GM18870 (cell line): ENCODE data around the gene UPK3A.
"Not testable (repeated sequence)": the region's sequence is repeated elsewhere in the genome, so short reads cannot be mapped to it uniquely, and the experiment has no call there.

Experiments
- ATAC-seq: cut with Tn5 transposase; IDR thresholded peaks from one replicate; pipeline ENCODE4 v1.9.1; 2021; ENCODE audit warnings: moderate library complexity; ENCODE audit not compliant: unreplicated experiment

Gene UPK3A

DNA sequence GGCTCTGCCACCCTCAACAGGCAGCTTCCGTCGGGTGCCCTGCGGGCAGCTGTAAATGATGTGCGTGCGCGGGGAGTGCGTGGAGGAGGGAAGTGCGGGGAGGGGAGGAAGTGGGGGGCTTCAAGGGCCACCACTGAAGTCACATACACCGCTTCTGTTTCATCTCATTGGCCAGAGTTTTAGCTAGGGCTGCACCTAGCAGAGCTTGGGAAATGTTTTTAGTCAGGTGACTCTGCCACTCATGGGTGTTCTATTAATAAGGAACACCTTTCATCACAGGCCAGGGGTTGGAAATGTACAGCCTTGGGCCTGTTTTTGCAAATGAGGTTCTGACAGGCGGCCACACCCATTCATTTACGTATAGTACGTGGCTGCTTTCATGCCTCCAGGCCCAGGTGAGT lies 39.6 kb downstream of the UPK3A start:
- ATAC-seq: no peak

DNA sequence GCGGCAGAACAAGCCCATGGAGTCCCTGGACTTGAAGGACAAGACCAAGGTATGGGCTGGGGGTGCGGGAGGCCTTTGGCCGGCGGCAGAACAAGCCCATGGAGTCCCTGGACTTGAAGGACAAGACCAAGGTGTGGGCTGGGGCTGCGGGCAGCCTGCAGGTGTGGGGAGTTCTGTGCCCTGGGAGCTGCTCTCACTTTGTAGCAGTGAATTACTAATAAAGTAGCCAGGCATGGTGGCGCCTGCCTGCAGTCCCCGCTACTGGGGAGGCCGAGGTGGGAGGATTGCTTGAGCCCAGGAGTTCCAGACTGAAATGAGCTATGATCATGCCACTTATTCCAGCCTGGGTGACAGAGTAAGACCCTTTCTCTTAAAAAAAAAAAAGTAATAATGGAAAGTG lies 43.5 kb downstream of the UPK3A start:
- not testable (repeated sequence) for ATAC-seq

DNA sequence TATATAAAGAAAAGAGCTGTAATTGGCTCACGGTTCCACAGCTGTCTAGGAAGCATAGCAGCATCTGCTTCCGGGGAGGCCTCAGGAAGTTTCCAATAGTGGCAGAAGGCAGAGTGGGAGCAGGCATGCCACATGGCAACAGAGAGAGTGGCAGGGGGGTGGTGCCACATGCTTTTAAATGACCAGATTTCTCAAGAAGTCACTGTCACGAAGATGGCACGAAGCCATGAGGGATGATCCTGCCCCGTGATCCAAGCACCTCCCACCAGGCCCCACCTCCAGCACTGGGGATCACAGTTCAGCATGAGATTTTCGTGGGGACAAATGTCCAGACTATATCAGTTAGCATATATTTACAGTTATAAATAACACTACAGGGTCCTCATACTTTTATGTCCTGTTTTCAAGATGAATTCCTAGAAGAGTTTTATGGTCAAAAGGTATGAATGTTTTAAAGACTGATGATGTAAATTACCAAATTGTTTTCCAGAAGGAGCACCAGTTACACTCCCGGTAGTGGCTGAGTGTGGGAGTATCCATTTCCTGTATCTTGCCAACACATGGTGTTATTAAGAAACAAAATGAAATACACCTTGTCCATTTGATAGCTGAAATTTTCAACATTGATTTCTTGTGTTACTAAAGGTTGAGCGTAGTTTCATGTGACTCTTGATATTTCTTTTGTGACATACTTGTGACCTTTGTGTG lies 44.2 kb downstream of the UPK3A start:
- ATAC-seq: no peak

DNA sequence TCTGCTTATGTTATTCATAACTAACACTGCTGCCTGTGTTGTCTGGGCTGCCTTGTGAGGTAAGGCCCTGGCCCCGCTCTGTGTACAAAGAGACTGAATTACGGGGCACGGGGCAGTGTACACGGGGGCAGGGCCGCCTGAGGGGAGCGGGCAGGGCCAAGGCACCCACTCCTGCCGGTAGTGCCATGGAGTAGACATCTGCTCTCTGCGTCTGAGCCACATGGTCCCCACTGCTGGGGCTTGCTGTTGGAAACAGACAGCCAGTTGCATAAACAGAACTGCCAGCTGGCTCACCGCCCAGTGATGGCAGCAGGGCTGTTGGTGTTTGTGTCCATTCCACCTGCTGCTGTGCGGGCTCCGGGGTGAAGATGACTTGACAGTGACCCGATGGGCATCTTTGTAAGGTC lies 44.8 kb downstream of the UPK3A start:
- no peak for ATAC-seq

DNA sequence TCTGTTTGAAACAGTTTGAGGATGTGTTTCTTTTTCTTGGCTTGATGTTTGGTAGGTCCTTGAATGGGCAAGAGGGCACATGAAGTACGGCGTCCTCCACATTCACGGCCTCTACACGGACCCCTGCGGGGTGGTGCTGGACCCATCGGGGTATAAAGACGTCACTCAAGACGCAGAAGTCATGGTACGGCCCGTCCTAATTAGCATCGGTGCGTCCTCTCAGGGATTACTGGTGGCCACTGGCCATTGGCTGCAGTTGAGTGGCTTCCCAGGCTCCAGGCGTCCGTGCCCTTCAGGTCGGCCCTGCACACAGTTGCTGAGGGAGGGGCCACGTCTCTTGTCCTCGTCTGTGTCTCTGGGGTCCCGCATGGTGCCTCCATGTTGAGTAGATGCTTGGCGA lies 45.8 kb downstream of the UPK3A start:
- no peak for ATAC-seq

DNA sequence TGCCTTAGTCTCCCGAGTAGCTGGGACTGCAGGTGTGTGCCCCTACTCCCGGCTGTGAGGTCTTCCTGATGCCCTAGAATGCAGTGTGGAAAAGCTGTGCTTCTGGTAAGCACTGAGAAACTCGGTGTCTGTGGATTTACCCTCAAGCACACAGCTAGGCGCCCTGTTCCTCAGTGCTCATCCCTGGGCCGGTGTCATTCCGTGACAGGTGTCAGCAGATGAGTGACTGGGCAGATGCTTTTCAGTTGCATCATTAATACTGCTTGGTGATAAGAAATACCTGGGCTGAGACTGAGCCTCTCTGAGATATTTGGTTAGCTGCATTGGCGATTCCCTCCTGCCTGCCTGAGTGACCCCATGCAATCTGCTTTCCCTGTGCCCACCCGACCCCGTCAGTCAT lies 46.7 kb downstream of the UPK3A start:
- no peak for ATAC-seq

DNA sequence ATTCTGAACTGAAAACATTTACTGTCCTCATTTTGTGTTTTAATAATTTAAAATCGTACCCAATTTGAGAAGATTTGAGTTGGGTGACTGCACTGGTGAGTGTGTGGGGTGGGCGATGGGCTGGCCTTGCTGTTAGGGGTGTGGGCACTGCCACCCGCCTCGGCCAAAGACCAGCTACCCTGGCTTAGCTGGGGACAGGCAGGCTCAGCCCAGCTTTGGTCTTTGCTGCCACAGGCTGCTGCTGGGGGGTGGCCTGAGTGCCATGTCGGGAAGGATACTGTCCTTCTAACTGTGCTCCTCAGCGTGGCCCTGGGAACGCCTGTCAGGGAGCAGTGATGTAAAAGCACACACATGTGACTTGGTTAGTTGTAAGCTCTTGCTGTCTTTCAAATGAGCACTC lies 47.3 kb downstream of the UPK3A start:
- no peak for ATAC-seq

DNA sequence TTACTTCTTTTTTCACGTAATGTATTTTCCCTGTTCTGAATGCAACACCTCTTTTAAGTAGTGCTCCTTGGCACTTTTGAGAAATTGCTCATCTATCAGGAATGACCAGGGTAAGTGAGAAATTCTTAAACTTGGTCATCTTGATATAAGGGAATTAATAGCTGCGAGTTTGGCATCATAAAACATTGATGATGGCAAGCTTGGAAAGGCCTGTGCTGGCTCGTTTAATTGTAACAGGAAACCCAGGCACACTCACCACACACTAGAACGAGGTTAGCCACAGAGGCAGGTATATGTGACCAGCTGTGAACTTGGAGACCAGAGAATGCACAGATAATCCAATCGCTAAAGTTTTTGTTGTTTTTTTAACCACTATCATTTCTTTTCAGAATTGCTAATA lies 49.3 kb downstream of the UPK3A start:
- ATAC-seq: no peak

DNA sequence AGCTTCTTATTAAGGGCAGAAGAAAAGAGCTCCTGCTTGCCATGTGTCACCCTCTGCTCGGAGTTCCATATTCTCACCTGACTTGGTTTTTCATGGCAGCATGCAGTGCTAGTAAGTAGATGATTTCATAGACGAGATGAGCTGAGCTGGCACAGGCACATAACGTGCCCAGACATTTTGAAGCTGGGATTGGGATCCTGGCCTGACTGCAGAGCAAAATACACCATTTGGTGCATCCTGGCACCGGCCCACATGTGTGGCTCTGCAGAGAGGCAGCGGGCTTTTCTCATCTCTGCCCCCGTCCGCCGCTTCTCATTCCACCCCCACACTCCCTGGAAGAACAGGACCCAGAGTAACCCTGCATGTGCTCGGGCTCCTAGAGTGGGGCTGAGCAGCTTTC lies 49.8 kb downstream of the UPK3A start:
- no peak for ATAC-seq

DNA sequence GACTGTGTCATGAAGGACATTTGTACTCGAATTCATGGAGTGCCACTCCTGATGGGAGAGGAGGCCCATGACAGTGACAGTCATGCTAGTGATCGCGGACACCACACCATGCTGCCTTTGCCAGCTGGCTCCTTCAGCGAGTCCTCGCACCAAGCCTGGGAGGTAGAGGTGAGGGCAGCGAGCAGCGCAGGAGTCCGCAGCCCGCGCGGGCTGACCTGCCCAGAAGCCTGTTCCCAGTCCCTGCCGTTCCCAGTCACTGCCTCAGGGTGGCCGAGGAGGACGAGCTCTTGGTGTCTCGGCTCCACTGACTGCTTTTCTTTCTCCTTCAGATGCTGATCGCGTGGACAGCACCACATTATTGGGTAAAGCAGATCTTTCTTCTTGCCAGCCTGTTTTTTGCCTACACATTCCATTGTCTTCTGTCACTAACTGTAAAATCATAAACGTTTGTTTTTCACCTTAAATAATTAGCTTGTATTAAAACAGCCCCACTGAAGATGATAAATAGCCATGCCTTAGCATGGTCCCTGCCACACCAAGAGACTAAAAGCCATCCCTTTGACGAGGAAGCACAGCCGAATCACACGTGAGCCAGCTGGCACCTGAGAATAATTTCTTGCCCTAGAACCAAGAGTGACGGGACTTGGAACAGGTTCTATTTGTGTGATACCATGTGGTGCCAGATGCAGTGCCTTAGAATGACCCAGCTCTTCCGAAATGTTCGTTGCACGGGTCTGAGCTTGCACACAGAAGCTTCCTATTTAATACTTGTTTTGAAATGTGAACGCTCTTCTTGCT lies 50.5 kb downstream of the UPK3A start:
- no peak for ATAC-seq

DNA sequence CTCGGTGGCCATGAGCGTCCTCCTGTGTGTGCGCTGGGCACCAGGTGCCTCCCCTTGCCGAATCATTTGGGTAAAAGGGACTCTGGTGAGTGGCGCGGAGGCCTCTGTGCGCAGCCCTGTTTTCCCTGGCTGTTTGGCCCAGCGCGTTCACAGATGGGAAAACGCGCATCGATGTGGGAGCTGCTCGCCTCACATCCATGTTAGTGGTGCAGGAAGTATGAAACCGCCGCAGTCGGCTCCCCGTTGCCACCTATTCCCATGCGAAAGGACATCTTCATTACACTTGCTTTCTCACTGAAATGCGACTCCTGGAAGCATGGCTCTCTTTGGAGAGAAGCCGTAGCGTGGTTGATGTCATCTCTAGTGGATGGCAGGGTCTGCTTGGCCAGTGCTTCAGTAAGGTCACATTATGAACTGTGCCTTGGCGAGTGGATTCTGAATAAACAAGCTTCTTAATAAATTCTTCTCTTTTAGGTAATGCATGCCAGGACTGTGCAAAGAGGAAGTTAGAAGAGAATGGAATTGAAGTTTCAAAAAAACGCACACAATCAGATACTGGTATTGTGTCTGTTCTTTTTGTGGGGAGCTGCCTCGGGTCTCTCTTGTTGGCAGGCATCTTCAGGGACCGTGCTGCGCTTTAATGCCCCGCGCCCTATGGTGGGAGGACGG lies 51.2 kb downstream of the UPK3A start:
- ATAC-seq: no peak

DNA sequence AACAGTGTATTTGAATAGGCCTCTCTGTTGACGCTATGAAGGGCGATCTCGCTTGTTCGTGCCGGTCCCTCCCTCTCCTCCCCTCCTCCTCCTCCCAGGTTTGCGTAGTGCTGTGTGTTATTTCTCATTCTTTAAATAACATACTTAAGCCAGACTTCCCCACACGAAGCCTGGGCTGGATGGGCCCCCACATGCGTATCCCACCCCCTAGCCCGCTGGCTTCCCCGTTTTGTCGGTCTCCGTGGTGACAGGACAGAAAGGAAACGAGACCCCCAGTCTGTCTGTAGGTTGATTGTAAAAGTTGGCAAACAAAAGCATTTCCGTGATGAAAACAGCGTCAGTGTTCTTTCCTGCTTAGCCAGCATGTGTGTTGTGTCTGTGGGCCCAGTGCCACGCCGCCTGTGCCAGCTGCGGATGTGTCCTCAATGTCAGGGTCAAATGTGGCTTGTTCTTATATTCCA lies 52.3 kb downstream of the UPK3A start:
- ATAC-seq: no peak

DNA sequence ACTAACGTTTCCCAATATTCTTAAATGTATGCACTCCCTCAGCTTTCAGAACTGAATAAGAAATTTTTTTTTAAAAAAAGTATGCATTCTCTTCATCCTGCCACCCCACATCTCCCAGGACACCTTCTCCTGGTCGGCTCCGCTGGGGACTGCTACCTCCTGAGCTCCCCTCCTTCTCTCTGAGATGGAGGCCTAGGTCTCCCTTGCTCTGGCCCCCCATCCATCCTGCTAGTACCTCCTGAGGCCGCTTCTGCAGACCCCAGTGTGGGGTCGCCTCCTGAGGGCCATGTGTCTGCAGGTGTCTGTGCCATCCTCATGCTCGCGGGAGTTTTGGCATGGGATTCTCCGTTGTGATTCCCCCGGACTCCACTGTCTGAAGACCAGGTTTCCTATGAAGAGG lies 52.8 kb downstream of the UPK3A start:
- no peak for ATAC-seq

DNA sequence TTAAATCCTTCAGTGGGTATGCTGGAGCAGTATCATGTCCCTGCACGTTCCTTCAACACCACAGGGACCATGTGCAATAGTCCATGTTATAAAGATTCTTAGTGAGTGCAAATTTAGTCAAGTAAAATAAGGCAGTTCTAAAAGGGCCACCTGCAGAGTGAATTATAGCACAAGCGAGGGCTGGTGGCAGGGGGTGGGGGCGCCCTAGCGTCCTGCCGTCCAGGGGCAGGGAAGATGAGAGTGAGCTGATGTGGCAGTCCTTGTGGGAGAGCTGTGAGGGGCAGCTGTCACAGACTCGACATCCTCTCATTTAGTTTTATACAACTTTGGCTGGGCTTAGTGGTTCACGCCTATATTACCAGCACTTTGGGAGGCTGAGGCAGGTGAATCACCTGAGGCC lies 54.0 kb downstream of the UPK3A start:
- no peak for ATAC-seq

DNA sequence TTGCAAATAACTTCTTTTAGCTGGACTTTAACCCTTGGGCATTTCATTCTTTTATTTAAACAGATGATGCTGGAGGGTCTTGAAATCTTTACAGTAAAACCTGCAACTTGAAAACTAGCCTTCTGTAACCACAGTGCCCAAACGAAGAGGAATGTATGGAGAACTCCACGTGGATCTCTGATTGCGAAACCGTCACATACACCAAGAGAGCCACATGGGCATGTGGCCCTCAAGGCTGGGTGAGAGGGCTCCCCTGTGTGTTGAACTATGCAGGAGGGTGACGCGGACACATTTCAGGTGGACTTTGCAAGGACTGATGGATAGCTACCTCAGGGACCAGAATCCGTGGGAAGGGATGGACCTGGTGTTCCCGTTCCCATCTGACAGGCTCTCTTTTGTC lies 55.6 kb downstream of the UPK3A start:
- no peak for ATAC-seq

DNA sequence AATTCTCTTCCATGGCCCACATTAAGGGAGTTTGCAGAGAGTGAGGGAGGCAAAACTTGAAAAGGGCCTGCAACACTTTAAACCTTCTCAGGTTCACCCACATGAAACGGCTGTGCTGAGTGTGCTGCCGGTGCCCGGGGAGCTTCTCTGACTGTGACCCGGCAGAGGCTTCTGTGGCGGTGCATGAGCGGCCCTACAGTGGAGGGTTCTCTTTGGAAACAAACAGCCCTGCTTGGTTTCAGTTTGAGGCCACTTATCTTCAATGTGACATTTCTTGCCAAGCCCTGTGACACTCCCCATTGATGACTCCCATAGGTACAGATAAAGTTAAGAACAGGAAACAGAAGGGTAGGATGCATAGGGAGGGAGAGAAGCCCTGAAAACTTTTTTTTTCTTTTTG lies 56.7 kb downstream of the UPK3A start:
- no peak for ATAC-seq

DNA sequence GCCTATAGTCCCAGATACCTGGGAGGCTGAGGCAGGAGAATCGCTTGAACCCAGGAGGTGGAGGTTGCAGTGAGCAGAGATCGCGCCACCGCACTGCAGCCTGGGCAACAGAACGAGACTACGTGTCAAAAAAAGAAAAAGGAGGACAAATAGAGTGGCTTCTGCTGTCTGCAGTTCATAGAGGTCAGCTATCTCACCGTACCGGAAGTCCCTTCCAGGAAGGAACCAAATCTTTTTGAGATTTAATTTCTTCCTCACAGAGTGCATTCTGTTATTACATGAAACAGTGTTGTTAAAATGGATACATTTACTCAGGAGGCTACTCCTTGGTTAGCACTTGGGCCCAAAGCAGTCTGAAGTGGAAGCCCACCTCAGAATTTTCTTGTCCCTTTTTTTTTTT lies 58.4 kb downstream of the UPK3A start:
- ATAC-seq: no peak

DNA sequence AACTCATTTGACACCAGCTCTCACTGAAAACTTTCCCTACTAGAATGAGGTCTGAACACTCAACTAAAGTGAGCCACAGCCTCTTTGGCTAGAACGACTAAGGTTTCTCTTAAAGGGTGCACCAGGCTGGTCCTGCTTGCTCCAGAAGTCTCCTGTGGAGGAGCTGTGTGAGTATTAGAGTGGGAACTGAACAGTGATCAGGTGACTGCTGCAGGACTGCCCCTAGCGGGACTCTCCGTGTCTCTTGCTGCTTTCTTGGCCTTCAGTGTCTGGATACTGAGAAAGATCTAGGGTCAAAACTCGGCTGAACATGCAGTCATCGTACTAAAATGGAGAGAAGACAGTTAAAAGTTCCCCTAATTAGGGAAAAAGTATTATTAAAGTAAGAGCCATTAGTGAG lies 59.6 kb downstream of the UPK3A start:
- no peak for ATAC-seq
